ENCODE results near the gene NCKAP5.

DNA sequence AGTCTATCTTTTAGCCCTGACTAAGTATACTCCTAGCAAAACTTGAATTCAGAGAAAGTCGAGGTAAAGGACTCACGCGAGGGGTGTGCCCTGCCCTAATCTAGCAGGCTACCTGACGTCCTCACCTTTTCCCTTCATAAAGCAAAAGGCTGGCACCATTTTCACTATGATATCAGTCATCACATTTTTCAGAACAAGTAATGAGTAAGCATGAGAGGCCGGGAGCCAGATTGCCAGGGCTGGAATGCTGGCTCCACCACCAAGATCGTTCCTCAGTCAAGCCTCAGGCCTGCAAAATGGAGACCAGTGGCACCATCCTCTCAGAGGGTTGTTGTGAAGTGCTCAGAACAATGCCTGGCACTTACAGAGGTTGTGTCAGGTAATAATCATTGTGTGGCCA is 18.7 kb upstream of the NCKAP5 start:
- TF ChIP-seq, protein P1, sequence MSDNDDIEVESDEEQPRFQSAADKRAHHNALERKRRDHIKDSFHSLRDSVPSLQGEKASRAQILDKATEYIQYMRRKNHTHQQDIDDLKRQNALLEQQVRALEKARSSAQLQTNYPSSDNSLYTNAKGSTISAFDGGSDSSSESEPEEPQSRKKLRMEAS (IDR thresholded peaks at IDR 0.05; ENCODE audit: low read depth, low read length) = no peak
- TF ChIP-seq, protein P2, sequence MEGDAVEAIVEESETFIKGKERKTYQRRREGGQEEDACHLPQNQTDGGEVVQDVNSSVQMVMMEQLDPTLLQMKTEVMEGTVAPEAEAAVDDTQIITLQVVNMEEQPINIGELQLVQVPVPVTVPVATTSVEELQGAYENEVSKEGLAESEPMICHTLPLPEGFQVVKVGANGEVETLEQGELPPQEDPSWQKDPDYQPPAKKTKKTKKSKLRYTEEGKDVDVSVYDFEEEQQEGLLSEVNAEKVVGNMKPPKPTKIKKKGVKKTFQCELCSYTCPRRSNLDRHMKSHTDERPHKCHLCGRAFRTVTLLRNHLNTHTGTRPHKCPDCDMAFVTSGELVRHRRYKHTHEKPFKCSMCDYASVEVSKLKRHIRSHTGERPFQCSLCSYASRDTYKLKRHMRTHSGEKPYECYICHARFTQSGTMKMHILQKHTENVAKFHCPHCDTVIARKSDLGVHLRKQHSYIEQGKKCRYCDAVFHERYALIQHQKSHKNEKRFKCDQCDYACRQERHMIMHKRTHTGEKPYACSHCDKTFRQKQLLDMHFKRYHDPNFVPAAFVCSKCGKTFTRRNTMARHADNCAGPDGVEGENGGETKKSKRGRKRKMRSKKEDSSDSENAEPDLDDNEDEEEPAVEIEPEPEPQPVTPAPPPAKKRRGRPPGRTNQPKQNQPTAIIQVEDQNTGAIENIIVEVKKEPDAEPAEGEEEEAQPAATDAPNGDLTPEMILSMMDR (IDR thresholded peaks at IDR 0.05; ENCODE audit: low read depth, low read length) = no peak
- TF ChIP-seq POLR2A (IDR thresholded peaks at IDR 0.05; ENCODE audit: extremely low read depth, insufficient read length) = no peak

Measured in NB4 (cell line).